Fibroblast of the aortic adventitia (primary cell): ENCODE measurements around the gene TARS1. TPM values are rescaled to one million over a fixed set of nuclear protein-coding genes. Genes with fewer than 3 reads are reported as not detected.

Experiments used
- DNase-seq: peaks from one replicate; pipeline ENCODE4 v3.0.0-alpha.2; 2010; ENCODE audit warnings: low read depth
- H3K4me3 ChIP-seq: 2 replicates; pipeline ENCODE4 v1.5.1; 2011; ENCODE audit warnings: low read depth, mild to moderate bottlenecking, control low read depth, low read length, moderate library complexity
- CTCF ChIP-seq: IDR thresholded peaks from 2 replicates; pipeline ENCODE4 v1.5.1; 2011; ENCODE audit warnings: mild to moderate bottlenecking, low read length, control low read depth, inconsistent platforms; ENCODE audit not compliant: insufficient read depth
- total RNA-seq: library from RNA; depleted of rRNA; stranded (reverse); fragments of >200 nt; gene quantifications from 2 replicates; pipeline ENCODE4 v1.2.3, GENCODE V29; 2012; ENCODE audit warnings: low replicate concordance

Gene TARS1
- total RNA-seq, 1 donor, result 328 TPM

- peak; percentile 67 for TF ChIP-seq CTCF
- DNase-seq, result peak; percentile 78
- H3K4me3 ChIP-seq, result no peak overlapping the region
Observed at GRCh38 chr5:33470544-33470943, 29.8 kb downstream of the TARS1 start.

- no peak for DNase-seq
- no peak for TF ChIP-seq CTCF
Observed at GRCh38 chr5:33472805-33473409, 32.1 kb downstream of the TARS1 start.

GRCh38 chr5:33474004-33474403, 33.2 kb downstream of the TARS1 start:
- TF ChIP-seq CTCF, result no peak
- DNase-seq, result no peak
- H3K4me3 ChIP-seq, result no peak overlapping the region

More at GRCh38 chr5:33472805-33473409, 32.1 kb downstream of the TARS1 start:
- no peak overlapping the region for H3K4me3 ChIP-seq

GRCh38 chr5:33474931-33475499, 34.2 kb downstream of the TARS1 start:
- H3K4me3 ChIP-seq, result no peak overlapping the region
- no peak for TF ChIP-seq CTCF
- no peak for DNase-seq

- DNase-seq, result no peak
- no peak for TF ChIP-seq CTCF
- H3K4me3 ChIP-seq, result no peak overlapping the region
Observed at GRCh38 chr5:33475706-33476105, 34.9 kb downstream of the TARS1 start.

- no peak overlapping the region for H3K4me3 ChIP-seq
- TF ChIP-seq CTCF, result no peak
- peak; percentile 13 for DNase-seq
Observed at GRCh38 chr5:33476992-33477391, 36.2 kb downstream of the TARS1 start.

- no peak for TF ChIP-seq CTCF
- H3K4me3 ChIP-seq, result no peak overlapping the region
- no peak for DNase-seq
Observed at GRCh38 chr5:33477816-33478215, 37.1 kb downstream of the TARS1 start.
